Trophoblast cell (in vitro differentiated cells and primary cell): ENCODE data around the gene MALSU1.
"Not testable (repeated sequence)": the region's sequence is repeated elsewhere in the genome, so short reads cannot be mapped to it uniquely, and the experiment has no call there.

Source experiments
- DNase-seq, 2 donors: peaks; one replicate each; pipeline ENCODE4 v3.0.0-alpha.2; 2016
- H2AFZ ChIP-seq: 2 replicates; pipeline ENCODE4 v1.6.1; 2013; ENCODE audit warnings: low read length, moderate library complexity, mild to moderate bottlenecking; ENCODE audit not compliant: insufficient read depth, poor library complexity
- H2AK5ac ChIP-seq: 2 replicates; pipeline ENCODE4 v1.6.1; 2013; ENCODE audit warnings: mild to moderate bottlenecking, low read length
- H2BK120ac ChIP-seq: 2 replicates; pipeline ENCODE4 v1.6.1; 2013; ENCODE audit warnings: low read length, mild to moderate bottlenecking, moderate library complexity; ENCODE audit not compliant: insufficient read depth, poor library complexity
- H2BK12ac ChIP-seq: 2 replicates; pipeline ENCODE4 v1.6.1; 2013; ENCODE audit warnings: mild to moderate bottlenecking, low read length, moderate library complexity
- H2BK5ac ChIP-seq: 2 replicates; pipeline ENCODE4 v1.6.1; 2013; ENCODE audit warnings: low read length, low read depth, moderate library complexity, mild to moderate bottlenecking; ENCODE audit not compliant: poor library complexity
- H3K14ac ChIP-seq: 2 replicates; pipeline ENCODE4 v1.6.1; 2013; ENCODE audit warnings: mild to moderate bottlenecking, low read length
- H3K18ac ChIP-seq: 2 replicates; pipeline ENCODE4 v1.6.1; 2013; ENCODE audit warnings: mild to moderate bottlenecking, low read length
- H3K23ac ChIP-seq: 2 replicates; pipeline ENCODE4 v1.6.1; 2013; ENCODE audit warnings: low read length
- H3K27ac ChIP-seq: 2 replicates; pipeline ENCODE4 v1.5.1; 2013; ENCODE audit warnings: low read depth, mild to moderate bottlenecking, inconsistent platforms, low read length, moderate library complexity
- H3K27me3 ChIP-seq: 2 replicates; pipeline ENCODE4 v1.6.1; 2013; ENCODE audit warnings: inconsistent platforms, mild to moderate bottlenecking, low read length, moderate library complexity; ENCODE audit not compliant: insufficient read depth
- H3K36me3 ChIP-seq, 2 experiments: 1 replicate in 1 of 2; 2 replicates in 1 of 2; pipeline ENCODE4 v1.6.1; 2013; ENCODE audit warnings: low read length in 2 of 2, mild to moderate bottlenecking in 2 of 2, moderate library complexity in 1 of 2; ENCODE audit not compliant: insufficient read depth in 2 of 2, control insufficient read depth in 1 of 2
- H3K4ac ChIP-seq: 2 replicates; pipeline ENCODE4 v1.6.1; 2013; ENCODE audit warnings: low read depth, mild to moderate bottlenecking, low read length, moderate library complexity
- H3K4me1 ChIP-seq, 2 experiments: 1 replicate in 1 of 2; 2 replicates in 1 of 2; pipeline ENCODE4 v1.6.1; 2013; ENCODE audit warnings: low read length in 2 of 2, mild to moderate bottlenecking in 2 of 2, moderate library complexity in 1 of 2; ENCODE audit not compliant: insufficient read depth in 2 of 2, control insufficient read depth in 1 of 2
- H3K4me2 ChIP-seq: 2 replicates; pipeline ENCODE4 v1.6.1; 2013; ENCODE audit warnings: inconsistent platforms, mild to moderate bottlenecking, low read length, moderate library complexity
- H3K4me3 ChIP-seq: 2 replicates; pipeline ENCODE4 v1.5.1; 2013; ENCODE audit warnings: mild to moderate bottlenecking, low read depth, low read length, inconsistent platforms
- H3K79me1 ChIP-seq: one replicate; pipeline ENCODE4 v1.6.1; 2013; ENCODE audit warnings: low read length
- H3K79me2 ChIP-seq: 2 replicates; pipeline ENCODE4 v1.6.1; 2013; ENCODE audit warnings: low read length, mild to moderate bottlenecking; ENCODE audit not compliant: control insufficient read depth, insufficient read depth, poor library complexity
- H3K9ac ChIP-seq: 2 replicates; pipeline ENCODE4 v1.6.1; 2013; ENCODE audit warnings: mild to moderate bottlenecking, low read length
- H3K9me3 ChIP-seq: 2 replicates; pipeline ENCODE4 v1.6.1; 2013; ENCODE audit warnings: low read depth, mild to moderate bottlenecking, control low read depth, inconsistent platforms, low read length; ENCODE audit not compliant: insufficient read depth
- H4K12ac ChIP-seq: 2 replicates; pipeline ENCODE4 v1.6.1; 2013; ENCODE audit warnings: low read depth, mild to moderate bottlenecking, low read length, moderate library complexity
- H4K8ac ChIP-seq: 2 replicates; pipeline ENCODE4 v1.6.1; 2013; ENCODE audit warnings: low read depth, mild to moderate bottlenecking, low read length, moderate library complexity
- H4K91ac ChIP-seq: one replicate; pipeline ENCODE4 v1.6.1; 2013; ENCODE audit warnings: low read depth, mild to moderate bottlenecking, low read length, moderate library complexity
- WGBS: extraction: QIAGEN DNeasy Blood & Tissue Kit; methylation state at CpG from one replicate; pipeline ENCODE4 v1.1.7; 2013; ENCODE audit warnings: missing lambda C conversion rate; ENCODE audit not compliant: insufficient read length, insufficient coverage; ENCODE audit errors: extremely low coverage; 5-methylcytosine and 5-hydroxymethylcytosine counted together

Gene MALSU1

DNA sequence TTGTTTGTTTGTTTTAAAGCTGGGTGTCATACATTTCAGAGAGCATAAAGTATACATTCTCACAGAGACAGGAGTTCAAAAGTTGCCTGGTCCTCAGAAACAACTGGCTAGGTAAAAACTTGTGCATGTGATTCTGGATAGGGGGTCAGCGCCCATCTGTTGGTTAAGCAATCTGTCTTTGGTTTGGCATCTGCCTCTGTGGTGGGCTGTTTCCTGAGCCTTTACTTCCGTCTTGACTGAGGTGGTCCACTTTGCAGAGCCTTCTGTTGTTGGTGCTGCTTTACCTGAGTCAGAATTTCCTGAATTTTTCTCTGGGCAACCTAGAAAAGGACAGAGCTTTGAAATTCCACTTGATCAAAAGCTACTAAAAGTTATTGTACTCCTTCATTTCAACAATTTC is 13.0 kb downstream of the MALSU1 start:
- WGBS = no CpG with 5 or more reads among the region's 2 CpGs
- not testable (repeated sequence) for H3K27me3 ChIP-seq
- H3K36me3 ChIP-seq = peaks cover 18 to 39% of the 10 kb centered on the region in 2 experiments

DNA sequence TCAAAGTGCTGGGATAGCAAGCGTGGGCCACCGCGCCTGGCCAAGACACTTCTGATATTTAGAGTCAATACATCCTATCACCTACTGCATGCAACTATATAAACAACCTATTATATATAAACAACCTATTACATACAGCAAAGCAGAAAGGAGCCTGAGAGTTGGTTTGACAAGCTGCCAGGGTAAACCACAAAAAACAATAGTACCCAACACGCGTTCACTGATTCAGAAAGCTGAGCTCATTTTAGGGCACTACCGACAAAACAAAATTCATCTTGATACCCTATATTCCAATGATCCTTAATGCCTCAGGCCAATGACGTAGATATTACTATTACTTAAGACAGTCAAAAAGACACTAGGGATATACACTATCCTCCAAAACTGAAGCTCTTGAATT is 16.2 kb downstream of the MALSU1 start:
- DNase-seq = no peak
- Histone ChIP-seq H2AFZ (no peak overlapping the region), H2BK12ac (no peak overlapping the region), H3K23ac (no peak overlapping the region), H4K8ac (no peak overlapping the region), H3K4ac (no peak overlapping the region), H2AK5ac (no peak overlapping the region), H2BK120ac (no peak overlapping the region), H3K14ac (no peak overlapping the region), H4K91ac (no peak overlapping the region), H4K12ac (no peak overlapping the region), H3K9ac (no peak overlapping the region), H3K9me3 (no peaks in the 10 kb centered on the region), H3K4me3 (no peak overlapping the region), H2BK5ac (no peak overlapping the region), H3K27ac (no peak overlapping the region), H3K36me3 (peaks cover 30 to 43% of the 10 kb centered on the region in 2 experiments), H3K27me3 (no peaks in the 10 kb centered on the region), H3K79me1 (no peaks in the 10 kb centered on the region), H3K18ac (no peak overlapping the region), H3K4me1 (no peaks in the 10 kb centered on the region), H3K4me2 (no peak overlapping the region), H3K79me2 (no peaks in the 10 kb centered on the region)
- WGBS = no CpG with 5 or more reads among the region's 7 CpGs

More for the DNA sequence above, 13.0 kb downstream of the MALSU1 start:
- not testable (repeated sequence) for H2AK5ac ChIP-seq, DNase-seq, H3K4me2 ChIP-seq, H4K12ac ChIP-seq, H2BK120ac ChIP-seq, H3K4ac ChIP-seq, H3K9ac ChIP-seq, H2BK5ac ChIP-seq, H2BK12ac ChIP-seq, H3K27ac ChIP-seq, H3K4me3 ChIP-seq, H4K91ac ChIP-seq, H3K4me1 ChIP-seq, H3K9me3 ChIP-seq, H3K79me1 ChIP-seq, H3K18ac ChIP-seq, H3K79me2 ChIP-seq, H2AFZ ChIP-seq, H3K23ac ChIP-seq, H4K8ac ChIP-seq, H3K14ac ChIP-seq

DNA sequence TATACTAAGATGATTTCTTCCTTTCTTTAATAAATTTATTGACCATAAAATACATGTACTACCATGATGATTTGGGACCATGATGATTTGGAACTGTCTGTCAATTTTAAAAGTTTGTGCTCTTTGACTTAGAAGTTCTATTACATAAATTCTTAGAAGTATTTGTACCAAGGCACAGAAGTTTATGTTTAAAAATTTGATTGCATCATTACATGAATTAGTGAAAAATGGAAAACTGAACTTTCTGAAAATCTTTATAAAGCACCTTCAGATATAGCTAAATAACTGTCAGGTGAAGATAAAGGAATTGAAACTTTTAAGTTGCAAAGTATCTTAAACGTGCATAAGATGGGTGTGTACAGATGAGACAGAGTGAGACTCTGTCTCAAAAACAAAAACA is 32.0 kb downstream of the MALSU1 start:
- H3K4me2 ChIP-seq = no peak overlapping the region
- H3K23ac ChIP-seq = no peak overlapping the region
- no peak overlapping the region for H3K14ac ChIP-seq
- H2BK120ac ChIP-seq = no peak overlapping the region
- no peaks in the 10 kb centered on the region for H3K79me2 ChIP-seq
- no peak overlapping the region for H3K27ac ChIP-seq
- no peaks in the 10 kb centered on the region for H3K4me1 ChIP-seq
- WGBS = no CpG with 5 or more reads among the region's 1 CpG
- no peak overlapping the region for H4K12ac ChIP-seq
- H4K91ac ChIP-seq = no peak overlapping the region
- no peak overlapping the region for H3K4me3 ChIP-seq
- H3K36me3 ChIP-seq = peaks cover 12 to 19% of the 10 kb centered on the region in 2 experiments
- H3K79me1 ChIP-seq = no peaks in the 10 kb centered on the region
- H2BK12ac ChIP-seq = no peak overlapping the region
- H2AFZ ChIP-seq = no peak overlapping the region
- no peak overlapping the region for H2AK5ac ChIP-seq
- H4K8ac ChIP-seq = no peak overlapping the region
- no peak overlapping the region for H3K18ac ChIP-seq
- no peaks in the 10 kb centered on the region for H3K27me3 ChIP-seq
- H2BK5ac ChIP-seq = no peak overlapping the region
- H3K9ac ChIP-seq = no peak overlapping the region
- H3K9me3 ChIP-seq = peaks cover 2% of the 10 kb centered on the region
- no peak for DNase-seq
- H3K4ac ChIP-seq = no peak overlapping the region

DNA sequence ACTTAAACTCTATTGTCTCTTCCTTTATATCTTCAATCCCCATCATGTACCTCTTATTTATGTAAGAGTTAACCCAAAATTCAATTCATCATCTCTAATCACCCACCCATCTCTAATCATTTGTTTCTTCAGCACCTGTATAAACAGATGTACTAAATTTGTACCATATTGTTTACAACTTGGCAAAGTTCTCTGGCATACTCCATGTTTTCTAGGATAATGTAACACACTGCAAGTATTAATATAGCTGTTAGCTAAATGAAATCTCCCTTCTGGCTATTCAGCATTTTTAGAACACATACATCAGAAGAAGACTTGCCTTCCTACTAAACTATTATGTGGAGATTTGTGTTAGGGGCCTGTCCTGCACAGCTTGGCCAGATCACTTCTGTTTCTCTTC is 33.1 kb downstream of the MALSU1 start:
- peaks cover 16 to 24% of the 10 kb centered on the region in 2 experiments for H3K36me3 ChIP-seq

More for the DNA sequence above, 33.1 kb downstream of the MALSU1 start:
- no peak overlapping the region for H3K18ac ChIP-seq
- DNase-seq = no peak
- H3K23ac ChIP-seq = no peak overlapping the region
- no peak overlapping the region for H2BK120ac ChIP-seq
- H3K4me1 ChIP-seq = no peaks in the 10 kb centered on the region
- no peak overlapping the region for H3K4me3 ChIP-seq
- no peak overlapping the region for H2BK12ac ChIP-seq
- H3K4ac ChIP-seq = no peak overlapping the region
- H3K27ac ChIP-seq = no peak overlapping the region
- H3K9me3 ChIP-seq = peaks cover 2% of the 10 kb centered on the region
- H2AK5ac ChIP-seq = no peak overlapping the region
- H4K8ac ChIP-seq = no peak overlapping the region
- no peak overlapping the region for H3K9ac ChIP-seq
- H2AFZ ChIP-seq = no peak overlapping the region
- H3K4me2 ChIP-seq = no peak overlapping the region
- no peak overlapping the region for H4K12ac ChIP-seq
- no peaks in the 10 kb centered on the region for H3K27me3 ChIP-seq
- H3K79me1 ChIP-seq = no peaks in the 10 kb centered on the region
- no peaks in the 10 kb centered on the region for H3K79me2 ChIP-seq
- no peak overlapping the region for H4K91ac ChIP-seq
- no peak overlapping the region for H3K14ac ChIP-seq
- no peak overlapping the region for H2BK5ac ChIP-seq
